HUDEP-2 (cell line): ENCODE measurements around the gene UXS1.

Source experiments
- DNase-seq, 76 experiments: peaks; one replicate each; lab custom pipeline; 2025; ENCODE audit not compliant: unreplicated experiment in 76 of 76; lab: John Stamatoyannopoulos, UW

Gene UXS1

DNA sequence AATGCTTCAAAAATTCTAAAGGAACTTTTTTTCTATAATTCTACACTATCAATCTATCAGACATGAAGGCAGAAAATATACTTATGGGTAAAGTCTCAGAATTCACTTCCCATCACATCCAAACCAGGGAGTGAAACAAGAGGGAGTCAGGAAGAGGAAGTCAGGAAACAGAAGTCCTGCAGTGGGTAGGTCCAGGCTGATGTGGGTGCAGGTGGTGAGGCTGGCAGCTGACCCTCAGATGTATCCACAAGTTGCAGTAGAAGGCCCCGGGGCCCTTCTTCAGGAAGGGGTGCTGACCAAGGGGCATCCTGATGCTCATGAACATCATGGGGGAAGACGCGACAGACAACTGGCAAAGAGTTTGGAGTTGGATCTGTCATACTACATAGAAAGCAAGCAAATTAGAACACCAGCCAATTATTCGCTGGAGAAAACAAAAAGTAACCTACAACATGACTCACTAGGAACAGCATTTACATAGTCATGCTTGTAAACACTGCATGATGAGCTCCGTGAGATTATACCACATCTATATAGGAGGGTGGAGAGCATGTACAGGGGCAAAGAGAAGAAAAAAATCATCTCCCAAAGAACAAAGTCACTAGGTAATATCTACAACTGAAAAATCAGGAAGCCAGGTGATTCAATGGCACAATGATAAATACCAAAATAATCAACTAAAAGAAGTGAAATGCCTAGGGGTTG is 4.2 kb downstream of the UXS1 start:
- DNase-seq = no peak

DNA sequence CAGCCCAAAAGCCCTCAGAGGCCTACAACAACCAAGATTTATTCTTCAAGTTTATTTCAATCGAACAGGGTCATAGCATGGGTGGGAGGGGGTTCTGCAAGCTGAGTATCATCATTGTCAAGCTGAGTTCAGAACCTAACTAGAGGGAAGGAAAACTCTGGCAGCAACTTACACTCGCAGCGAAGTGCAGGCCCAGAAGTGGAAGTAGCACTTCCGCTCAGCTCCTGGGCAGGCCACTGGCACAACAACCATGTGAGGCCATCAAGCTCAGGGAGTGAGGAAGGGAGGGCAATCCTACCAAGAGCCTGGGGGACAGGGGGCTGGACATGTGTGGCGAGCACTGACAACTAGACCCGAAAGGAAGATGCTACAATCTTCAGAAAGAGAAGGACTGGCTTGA is 4.8 kb downstream of the UXS1 start:
- DNase-seq = no peak

DNA sequence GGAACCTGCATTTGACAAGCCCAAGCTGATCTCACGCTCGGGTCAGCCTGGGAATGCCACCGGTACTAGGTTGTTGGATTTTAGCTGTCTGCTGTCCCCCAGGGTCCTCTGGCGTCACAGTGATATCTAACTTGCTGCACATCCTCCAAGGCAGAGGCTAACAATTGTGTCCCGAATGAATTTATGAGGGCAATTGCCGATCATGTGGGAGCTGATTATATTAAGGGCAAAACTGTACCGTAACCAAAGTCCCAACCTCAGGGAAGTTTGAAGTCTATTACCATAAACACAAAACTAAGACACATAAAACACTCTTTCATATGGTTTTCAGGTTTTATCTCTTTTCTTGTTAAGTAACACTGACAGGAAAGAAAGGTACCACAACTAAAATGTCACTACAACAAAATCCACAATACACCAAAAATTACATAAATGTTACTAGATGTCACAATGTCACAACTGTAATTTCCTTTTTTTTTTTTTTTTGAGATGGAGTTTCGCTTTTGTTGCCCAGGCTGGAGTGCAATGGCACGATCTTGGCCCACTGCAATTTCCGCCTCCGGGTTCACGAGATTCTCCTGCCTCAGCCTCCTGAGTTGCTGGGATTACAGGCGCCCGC is 6.7 kb downstream of the UXS1 start:
- no peak for DNase-seq

DNA sequence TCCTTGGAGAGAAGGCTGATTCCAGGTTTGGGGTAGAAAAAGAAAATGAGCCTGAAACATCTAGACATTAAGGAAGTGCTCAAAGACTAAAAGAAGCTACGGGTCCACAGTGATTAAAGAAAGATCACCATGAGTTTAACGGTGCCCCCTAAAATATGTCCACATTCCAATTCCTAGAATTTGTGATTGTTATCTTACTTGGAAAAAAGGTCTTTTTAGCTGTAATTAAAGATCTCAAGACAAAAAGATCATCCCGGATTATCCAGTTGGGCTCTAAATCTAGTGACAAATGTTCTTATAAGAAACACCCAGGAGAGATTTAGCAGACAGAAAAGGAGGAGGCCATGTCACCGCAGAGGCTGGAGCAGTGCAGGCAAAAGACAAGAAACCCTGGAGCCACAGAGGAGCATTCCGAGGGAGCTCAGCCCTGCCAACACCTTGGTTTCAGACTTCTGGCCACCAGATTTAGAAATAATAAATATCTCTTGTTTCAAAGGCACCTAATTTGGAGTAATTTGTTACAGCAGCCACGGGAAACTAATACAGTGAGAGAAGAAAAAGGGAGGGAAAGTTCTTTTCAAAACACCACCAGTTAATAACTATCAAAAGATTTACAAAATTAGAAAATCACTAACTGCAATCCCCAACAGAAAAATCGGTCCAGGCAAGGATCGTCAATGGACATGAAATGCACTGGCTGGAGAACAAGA is 8.5 kb downstream of the UXS1 start:
- DNase-seq = no peak

DNA sequence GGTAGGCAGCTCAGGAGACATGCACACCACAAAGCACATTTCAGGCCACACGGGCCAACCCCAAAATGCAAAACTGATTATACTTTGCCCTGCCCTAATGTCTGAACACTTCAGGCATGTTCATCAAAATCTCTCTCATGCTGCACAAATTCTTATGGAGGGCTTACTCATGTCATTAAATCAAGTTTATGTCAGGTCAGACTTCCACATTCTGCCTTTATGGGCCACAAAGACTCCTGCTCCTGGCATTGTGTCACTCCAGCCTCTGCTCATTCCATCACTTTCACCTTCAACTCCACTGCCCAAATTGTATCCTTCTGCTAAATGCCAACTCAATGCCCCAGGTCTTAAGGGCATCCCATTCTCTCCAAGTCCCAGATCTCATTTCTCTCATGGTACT is 9.2 kb downstream of the UXS1 start:
- no peak for DNase-seq

DNA sequence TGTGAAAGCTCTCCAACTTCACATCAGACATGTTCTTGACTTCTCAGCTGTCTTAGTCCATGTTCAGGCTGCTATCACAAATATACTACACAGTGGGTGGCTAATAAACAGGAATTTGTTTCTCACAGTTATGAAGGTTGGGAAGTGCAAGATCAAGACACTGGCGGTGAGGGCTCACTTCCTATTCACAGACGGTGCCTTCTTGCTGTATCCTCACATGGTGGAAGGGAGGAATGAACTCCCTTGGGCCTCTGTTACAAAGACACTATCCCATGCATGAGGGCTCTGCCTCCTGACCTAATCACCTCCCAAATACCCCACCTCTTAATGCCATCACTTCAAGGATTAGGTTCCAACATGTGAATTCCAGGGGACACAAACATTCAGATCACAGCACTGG is 9.7 kb downstream of the UXS1 start:
- DNase-seq = no peak

DNA sequence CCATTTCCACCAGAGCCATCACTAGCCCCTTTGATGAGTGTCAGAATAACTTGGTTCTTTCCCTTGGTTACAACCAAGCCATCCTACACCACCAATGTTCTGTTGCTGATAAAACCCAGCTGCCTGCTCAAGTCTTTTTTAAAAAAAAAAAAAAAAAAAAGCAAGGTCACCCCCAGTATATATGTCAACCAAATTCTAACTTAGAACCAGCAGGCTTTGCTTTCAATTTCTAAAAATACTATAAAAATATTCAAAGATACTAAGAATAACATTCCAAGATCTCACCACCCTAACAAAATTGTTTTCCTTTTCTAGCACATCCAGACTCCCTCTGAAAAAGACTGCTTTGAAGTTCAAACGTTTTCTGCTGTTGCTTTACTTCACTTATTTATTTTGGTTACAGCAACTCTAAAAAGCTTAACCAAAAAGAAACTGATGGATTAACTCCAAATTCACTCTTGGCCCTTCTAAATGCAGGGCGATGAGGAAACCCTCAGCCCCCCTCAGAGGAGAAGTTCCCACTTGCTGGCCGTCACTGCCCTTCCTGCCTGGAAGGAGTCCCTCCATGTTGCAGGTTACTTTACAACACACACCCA is 10.9 kb downstream of the UXS1 start:
- peak in 2 of 76 experiments; percentile 3 to 14 for DNase-seq

DNA sequence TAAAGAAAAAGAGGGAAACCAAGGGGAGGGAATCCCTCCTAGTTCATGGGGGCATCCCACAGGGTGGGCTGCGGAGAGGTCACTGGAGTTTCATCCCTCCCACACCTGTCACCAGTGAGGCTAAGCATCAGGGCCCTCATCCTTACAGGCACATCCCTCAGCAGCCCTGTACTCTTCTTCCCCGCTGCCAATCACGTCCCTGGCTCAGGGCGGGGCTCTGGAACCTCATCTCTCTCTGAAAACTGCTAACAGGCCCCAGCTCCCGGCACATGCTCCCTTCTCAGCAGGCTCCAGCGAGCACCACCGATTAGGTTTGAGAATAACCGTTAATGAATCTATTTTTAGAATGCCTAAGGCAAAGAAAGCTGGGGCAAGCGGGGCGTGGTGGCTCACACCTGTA is 13.0 kb downstream of the UXS1 start:
- peak in 1 of 76 experiments; percentile 6 for DNase-seq

DNA sequence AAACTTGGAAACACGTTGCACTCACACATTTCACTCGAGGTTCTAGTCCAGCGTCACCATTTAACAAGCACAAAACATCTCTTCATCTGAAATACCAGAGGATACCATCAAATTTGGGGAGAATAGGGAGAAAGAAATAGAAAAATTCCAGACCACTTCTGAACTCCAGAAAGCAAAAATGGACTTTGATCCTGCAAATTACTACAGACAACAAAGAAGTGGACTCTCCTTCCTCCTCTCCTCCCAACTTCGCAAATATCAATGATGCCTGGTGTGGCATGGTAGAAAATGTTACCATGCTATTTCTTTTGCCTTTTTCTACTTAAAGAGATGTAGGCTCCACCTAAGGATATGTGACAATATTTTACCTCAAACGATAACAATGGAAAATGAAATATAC is 13.5 kb downstream of the UXS1 start:
- DNase-seq = no peak

DNA sequence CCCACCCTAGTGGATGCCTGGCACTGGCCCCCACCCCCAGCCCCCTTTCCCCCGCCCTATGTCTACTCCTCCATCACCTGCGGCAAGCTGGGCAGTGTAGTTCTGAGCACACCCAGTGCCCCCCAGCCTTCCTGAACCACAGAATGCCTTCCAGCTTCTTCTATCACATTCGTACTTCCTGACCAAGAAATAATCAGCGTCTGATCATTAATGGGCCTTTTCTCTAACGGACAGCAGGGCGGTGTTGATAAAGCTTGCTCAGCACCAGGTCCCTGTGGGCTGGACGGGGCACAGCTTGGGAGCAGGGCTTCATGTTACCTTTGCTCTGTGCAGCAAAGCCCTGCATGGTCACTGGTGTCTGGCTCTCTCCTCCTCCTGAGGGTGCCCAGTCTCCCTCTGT is 15.4 kb downstream of the UXS1 start:
- DNase-seq = peak in 2 of 76 experiments; percentile 4 to 16

DNA sequence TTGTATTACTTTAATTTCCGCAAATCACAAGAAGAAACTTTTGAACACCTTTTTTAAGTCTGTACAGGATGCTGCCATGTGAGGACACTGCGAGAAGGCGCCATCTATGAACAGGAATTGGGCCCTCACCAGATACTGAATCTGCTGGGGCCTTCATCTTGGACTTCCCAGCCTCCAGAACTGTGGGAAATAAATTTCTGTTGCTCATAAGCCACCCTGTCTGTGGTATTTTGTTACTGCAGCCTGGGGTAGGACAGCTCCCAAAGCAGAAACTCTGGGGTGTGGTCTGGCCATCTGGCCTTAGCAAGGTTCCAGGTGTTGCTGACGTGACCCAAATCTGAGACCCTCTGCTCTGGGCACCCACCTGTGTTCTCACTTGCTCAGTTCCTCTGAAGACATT is 16.5 kb downstream of the UXS1 start:
- no peak for DNase-seq

DNA sequence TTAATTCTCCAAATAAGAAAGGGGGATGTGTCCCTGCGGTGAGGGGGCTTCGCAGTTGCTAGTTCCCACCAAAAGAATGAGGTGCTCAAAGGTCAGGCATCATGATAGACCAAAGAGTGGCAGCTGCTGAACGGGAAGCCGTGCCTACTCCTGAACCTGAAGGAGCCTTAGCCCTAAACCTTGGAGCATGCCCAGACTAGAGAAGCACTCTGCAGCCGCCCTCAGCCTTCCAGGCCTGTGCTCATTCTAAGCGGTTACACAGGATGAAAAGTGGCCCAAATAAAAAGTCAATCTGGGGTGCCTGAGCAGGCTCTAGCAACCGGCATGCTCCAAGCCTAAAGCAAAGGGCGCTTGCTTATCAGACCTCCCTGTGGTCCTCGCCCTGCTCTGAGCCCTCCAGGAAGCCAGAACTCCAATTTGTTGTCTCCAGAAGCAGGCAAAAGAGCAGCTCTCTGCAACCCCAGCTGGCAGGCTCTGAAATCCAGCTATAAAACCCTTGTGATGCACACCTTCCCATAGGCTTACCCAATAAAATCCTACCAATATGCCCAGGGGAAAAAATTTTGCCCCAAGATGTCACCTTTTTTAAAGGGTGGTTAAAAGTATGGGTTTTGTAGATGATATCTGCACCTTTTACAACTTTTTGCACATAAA is 17.5 kb downstream of the UXS1 start:
- DNase-seq = no peak

DNA sequence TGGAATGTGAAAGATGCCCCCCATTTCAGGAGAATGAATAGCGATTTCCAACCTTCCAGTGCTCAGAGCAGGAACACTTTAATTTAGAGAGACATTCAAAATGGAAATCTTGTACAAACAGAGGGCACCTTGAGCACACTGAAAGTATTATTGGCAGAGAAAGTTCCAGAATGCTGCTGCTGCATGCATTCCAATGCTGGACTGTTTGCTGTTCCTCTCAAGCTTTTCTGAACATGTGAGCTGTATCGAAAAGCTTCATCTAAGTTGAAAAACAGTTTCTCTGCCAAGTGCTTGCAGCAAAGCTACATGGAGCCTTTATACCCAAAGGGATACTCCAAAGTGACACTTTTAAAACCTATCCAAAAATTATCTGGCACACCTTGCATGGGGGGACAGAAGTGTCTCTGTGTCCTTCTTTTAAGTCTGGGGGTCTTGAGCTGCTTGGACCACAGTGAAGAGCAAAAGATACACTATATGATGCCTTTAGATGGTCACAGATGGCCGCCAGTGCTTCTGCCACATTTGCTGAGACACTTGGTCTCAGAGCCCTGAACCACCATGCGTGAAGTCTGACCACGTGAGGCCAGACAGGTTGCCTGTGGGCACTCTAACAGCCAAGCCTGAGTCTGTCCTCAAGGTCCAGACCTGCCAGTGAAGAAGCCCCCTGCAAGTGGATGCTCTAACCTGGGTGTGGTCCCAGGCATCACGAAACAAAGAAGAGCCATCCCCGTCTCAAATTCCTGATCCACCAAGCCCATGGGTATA is 18.8 kb downstream of the UXS1 start:
- no peak for DNase-seq

DNA sequence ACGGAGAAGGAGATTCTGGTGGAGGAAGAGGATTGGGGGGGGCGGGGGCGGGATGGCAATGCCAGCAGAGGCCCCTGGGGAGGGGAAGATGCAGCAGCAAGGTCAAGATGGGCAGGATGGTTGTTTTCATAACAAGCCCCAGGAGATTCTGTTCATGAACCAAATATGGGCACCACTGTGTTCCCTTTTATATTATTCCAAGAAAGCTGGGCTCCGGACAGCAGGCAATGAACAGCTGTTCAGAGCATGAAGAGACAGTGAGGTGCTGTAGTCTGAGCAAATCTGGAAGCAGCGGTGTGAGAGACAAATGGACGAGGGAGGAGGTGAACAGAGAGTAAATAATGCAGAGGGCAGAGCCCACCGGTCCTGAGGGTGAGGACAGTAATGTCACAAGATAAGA is 20.0 kb downstream of the UXS1 start:
- no peak for DNase-seq

DNA sequence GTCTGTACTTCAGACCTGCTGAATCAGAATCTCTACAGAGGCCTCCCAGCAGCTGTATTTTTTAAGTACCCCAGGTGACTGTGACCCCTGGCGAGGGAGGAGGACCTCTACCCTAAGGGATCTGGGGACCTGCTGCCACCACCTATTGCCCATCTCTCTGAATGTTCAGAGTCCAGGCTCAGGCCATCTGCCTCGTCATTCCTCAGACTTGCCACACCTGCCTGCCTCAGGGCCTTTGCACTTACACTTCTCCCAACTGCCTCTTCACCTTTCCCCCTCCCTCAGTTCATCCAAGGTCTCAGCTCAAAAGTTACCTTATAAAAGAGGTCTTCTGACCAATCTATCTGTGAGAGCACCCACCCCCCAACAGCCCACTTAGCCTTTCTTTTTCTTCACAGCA is 21.5 kb downstream of the UXS1 start:
- no peak for DNase-seq

DNA sequence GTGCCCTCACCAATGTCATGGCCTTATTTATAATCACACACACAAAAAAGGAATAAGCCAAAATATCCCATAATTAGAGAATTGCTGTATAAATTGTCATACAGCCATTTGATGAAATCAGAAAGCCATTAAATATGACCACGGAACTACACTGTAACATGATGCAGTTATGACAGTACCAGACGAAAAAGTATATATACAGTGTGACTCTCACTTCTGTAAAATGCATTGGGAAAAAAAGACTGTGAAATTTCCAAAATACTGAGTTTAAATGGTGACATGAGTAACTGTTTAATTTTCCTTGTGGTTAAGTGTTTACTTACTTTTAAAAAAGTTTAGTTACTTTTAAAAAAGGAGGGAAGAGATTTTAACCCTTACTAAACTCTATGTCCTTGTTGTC is 25.4 kb downstream of the UXS1 start:
- no peak for DNase-seq

DNA sequence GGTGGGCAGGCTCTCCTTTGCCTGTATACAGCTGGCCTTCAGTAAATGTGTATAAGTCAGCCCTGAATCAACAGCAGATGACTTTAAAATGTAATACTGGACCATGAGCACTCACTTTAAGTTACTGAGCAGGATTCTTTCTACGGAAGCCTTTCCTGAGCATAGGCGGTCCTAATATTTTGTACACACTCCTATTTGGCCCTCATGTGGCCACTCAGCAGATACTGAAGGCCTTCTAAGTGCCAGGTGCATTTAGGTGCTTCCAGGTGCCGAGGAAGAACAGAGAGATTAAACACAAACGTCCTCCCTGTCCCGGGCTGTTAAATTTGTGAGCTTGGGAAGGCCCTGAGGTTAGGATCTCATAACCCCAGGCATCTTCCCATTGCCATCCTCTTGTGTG is 27.0 kb downstream of the UXS1 start:
- no peak for DNase-seq

DNA sequence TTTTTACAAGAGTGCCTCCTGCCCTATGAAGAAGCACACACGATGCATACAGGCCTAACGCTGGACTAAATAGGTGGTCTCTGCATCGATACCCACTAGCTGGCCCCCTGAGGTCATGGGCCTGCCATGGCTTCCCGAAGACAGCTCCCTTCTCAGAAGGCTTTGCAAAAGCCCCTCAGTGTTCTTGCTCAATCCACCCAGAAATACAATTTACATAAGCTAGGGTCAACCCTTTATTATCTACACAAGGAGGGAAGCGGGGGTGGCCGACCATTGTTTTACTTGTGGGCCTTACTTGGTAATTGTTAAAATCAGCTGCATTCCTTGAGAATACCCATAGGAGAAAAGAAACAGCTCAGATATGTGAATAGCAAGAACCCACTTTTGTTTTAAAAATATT is 28.5 kb downstream of the UXS1 start:
- DNase-seq = no peak

DNA sequence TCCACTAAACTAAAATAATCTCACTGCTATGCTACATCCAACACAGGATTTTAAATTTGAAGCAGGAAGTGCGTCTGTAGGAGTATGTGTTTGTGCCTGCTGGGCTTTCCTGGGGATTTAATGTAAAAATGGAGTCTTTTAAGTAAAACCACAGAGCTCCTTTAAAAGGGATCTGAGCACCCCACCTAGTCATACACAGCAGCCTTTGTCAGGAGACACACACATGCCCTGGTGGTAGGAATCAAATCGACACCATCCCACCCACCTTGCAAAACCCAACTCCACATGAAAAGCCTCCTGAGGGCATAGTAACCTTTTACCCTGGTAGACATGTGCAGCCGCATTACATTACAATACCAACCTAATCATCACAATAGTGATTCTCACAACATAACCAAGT is 29.1 kb downstream of the UXS1 start:
- no peak for DNase-seq

DNA sequence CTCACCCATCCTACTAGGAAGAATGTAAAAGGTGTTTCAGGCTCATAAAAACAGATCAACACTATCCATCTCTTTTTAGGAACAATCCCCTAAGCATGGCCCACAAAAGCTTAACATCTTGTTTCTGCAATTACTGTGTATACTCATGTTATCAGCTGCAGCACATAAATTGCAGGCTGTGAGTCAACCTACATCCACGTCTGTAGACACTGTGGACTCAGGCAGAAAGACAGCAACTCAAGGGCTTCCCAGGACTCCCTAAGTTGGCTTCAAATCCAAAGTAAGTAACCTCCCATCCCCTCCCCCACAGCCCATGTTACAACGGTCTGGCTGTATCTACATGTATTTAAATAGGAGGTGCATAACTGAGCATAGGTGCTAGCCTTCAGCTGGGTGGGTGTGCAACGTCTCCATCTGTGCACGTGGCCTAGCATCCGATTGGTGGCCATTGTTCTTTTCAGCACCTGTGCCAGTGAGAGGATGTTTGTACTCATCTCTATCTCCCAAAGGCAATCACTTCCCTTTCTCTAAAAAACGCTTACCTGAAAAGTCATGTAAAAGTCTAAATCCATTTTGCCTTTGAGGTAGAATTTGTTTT is 30.1 kb downstream of the UXS1 start:
- DNase-seq = no peak
